ENCODE data around the gene FPGS.

GRCh38 chr9:127763918-127764384, 38.7 kb upstream of the FPGS start:
- TF ChIP-seq CTCF (IDR thresholded peaks at IDR 0.05), result peak in 2 of 3 experiments; percentile 28 to 37
- no peak for TF ChIP-seq POLR2A (IDR thresholded peaks at IDR 0.05; ENCODE audit: low read depth)
- peak; percentile 36 to 63 for TF ChIP-seq POLR2AphosphoS5 (IDR thresholded peaks at IDR 0.05)
- peak; percentile 67 for TF ChIP-seq EP300 (IDR thresholded peaks at IDR 0.05)
